Neural crest cell (in vitro differentiated cells): ENCODE data around the gene OSER1. TPM values are rescaled to one million over a fixed set of nuclear protein-coding genes. Genes with fewer than 3 reads are reported as not detected.
A peak's percentile ranks its signal among the peaks of the same experiment; 100 is the strongest.

ENCODE experiments used
- DNase-seq: peaks from one replicate; pipeline ENCODE4 v3.0.0; 2021; ENCODE audit warnings: low read depth, mixed read lengths, low spot score
- H3K27ac Mint-ChIP-seq: one replicate; pipeline ENCODE4 v1.8.0; 2021; ENCODE audit warnings: mild to moderate bottlenecking, mixed read lengths; ENCODE audit not compliant: unreplicated experiment
- H3K27me3 Mint-ChIP-seq: 2 replicates; pipeline ENCODE4 v1.8.0; 2021; ENCODE audit warnings: low read depth, mild to moderate bottlenecking, mixed read lengths
- H3K36me3 Mint-ChIP-seq: 2 replicates; pipeline ENCODE4 v1.8.0; 2021; ENCODE audit warnings: low read depth, mild to moderate bottlenecking, mixed read lengths
- H3K4me1 Mint-ChIP-seq: 2 replicates; pipeline ENCODE4 v1.8.0; 2021; ENCODE audit warnings: mixed read lengths
- H3K4me3 Mint-ChIP-seq: one replicate; pipeline ENCODE4 v1.8.0; 2021; ENCODE audit warnings: mild to moderate bottlenecking, mixed read lengths
- H3K9me3 Mint-ChIP-seq: 2 replicates; pipeline ENCODE4 v1.8.0; 2021; ENCODE audit warnings: mixed read lengths
- CTCF ChIP-seq: fragments of 200-600 bp; sonication (generic); conservative IDR thresholded peaks from 2 replicates; pipeline ENCODE4 v1.5.0; 2021; ENCODE audit warnings: antibody characterized with exemption, mild to moderate bottlenecking
- long read RNA-seq: library from polyadenylated mRNA; unstranded; transcript quantifications from one replicate; pipeline ENCODE4 v2.0.0, GENCODE V29; 2020
- total RNA-seq: library from RNA; stranded (reverse); gene quantifications from 2 replicates; pipeline ENCODE4 v1.2.1, GENCODE V29; 2021

Gene OSER1
- 26.6 and 29.8 TPM in 2 replicates for total RNA-seq
- long read RNA-seq, transcript OSER1-201 (4 exons, 1,572 nt): major isoform, 142 of 146 reads
- long read RNA-seq, partial matches to known transcripts: 0 of 146 reads
- long read RNA-seq, other reads (novel, unspliced or antisense): 4 of 146 reads

GRCh38 chr20:44210406-44211176, at the start of gene OSER1:
Gene OSER1, minus strand, starts transcription at chr20:44210771. Its CDS starts 3,814 bp downstream, at chr20:44206957.
- H3K36me3 Mint-ChIP-seq: no peaks in the 10 kb centered on the region
- H3K4me3 Mint-ChIP-seq: peak within 1 kb of the TSS; percentile 97
- no peak for TF ChIP-seq CTCF

DNA sequence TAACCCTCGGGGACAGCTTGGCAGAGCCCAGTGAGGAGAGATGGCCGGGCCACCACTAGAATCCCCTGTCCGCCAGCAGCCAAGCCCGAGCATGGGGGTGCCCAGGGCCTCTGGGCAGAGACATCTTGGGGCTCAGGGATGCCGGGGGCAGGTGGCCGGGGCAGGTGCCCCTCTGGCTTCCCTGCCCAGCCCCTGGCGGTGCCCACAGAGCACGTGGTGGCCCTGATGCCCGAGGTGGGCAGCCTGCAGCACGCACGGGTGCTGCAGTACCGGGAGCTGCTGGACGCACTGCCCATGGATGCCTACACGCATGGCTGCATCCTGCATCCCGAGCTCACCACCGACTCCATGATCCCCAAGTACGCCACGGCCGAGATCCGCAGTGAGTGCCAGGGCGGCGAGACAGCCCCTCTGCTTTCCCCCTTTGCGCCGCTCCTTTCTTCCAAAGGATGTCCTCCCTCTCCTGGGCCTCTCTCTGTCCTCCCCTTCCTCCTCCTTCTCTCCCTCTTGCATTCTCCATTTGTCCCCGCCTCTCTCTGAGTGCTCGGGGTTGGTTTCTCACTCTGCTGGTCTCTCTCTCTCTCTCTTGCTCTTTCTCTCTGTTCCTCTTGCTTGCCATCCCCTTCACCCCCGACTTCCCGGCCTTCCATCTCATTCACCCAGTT, 47.8 kb upstream of the OSER1 start:
- Mint-ChIP-seq H3K4me3 (no peak overlapping the region), H3K27me3 (no peaks in the 10 kb centered on the region), H3K9me3 (no peaks in the 10 kb centered on the region), H3K4me1 (no peaks in the 10 kb centered on the region), H3K36me3 (no peaks in the 10 kb centered on the region), H3K27ac (no peak overlapping the region)
- DNase-seq: no peak
- TF ChIP-seq CTCF: no peak

More at GRCh38 chr20:44210406-44211176, at the start of gene OSER1:
- Mint-ChIP-seq H3K27ac (peak within 1 kb of the TSS; percentile 100), H3K27me3 (no peaks in the 10 kb centered on the region), H3K4me1 (peaks cover 60% of the 10 kb centered on the region), H3K9me3 (no peaks in the 10 kb centered on the region)
- DNase-seq: peak; percentile 96

DNA sequence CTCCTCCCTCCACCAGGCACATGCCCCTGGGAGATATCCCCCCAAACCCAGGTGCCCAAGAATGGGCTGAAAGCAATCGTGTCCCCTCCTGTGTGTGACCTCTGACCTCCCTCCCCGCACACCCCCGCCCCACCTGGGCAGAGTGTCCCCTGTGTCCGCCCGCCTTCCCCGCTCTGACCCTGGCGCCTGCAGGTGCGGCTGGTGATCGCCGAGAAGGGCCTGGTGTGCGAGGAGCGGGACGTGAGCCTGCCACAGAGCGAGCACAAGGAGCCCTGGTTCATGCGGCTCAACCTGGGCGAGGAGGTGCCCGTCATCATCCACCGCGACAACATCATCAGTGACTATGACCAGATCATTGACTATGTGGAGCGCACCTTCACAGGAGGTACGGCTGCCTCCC, 46.4 kb upstream of the OSER1 start:
- no peak for DNase-seq
- no peaks in the 10 kb centered on the region for H3K9me3 Mint-ChIP-seq
- no peaks in the 10 kb centered on the region for H3K4me1 Mint-ChIP-seq
- no peak for TF ChIP-seq CTCF
- no peaks in the 10 kb centered on the region for H3K36me3 Mint-ChIP-seq
- no peaks in the 10 kb centered on the region for H3K27me3 Mint-ChIP-seq
- no peak overlapping the region for H3K4me3 Mint-ChIP-seq
- H3K27ac Mint-ChIP-seq: no peak overlapping the region

- H3K4me3 Mint-ChIP-seq: no peak overlapping the region
- no peak overlapping the region for H3K27ac Mint-ChIP-seq
- no peaks in the 10 kb centered on the region for H3K27me3 Mint-ChIP-seq
- H3K9me3 Mint-ChIP-seq: no peaks in the 10 kb centered on the region
- H3K36me3 Mint-ChIP-seq: no peaks in the 10 kb centered on the region
- TF ChIP-seq CTCF: no peak
- H3K4me1 Mint-ChIP-seq: no peaks in the 10 kb centered on the region
- no peak for DNase-seq
These were observed 45.4 kb upstream of the OSER1 start for GRCh38 chr20:44255942-44256341.

DNA sequence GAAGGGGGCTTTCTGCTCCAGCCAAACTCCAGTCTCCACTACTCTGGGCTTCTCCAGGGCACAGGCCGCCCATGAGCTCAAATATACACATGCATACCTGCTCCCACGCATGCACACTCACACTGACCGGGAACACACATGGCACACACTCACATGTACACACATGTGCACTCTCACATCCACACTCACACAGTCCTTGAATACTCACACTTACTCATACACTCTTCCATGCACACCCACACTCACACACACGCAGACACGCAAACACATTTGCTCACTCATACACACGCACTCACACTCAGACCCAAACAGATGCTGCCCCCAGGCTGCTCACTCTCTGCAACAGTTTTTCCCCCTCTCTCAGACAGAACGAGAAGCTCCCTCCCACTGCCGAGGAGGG, 43.5 kb upstream of the OSER1 start:
- Mint-ChIP-seq H3K27me3 (no peaks in the 10 kb centered on the region), H3K27ac (no peak overlapping the region), H3K36me3 (no peaks in the 10 kb centered on the region), H3K4me3 (no peak overlapping the region), H3K4me1 (no peaks in the 10 kb centered on the region), H3K9me3 (no peaks in the 10 kb centered on the region)
- no peak for DNase-seq
- no peak for TF ChIP-seq CTCF
